GM19463 (cell line): ENCODE results near the gene EHHADH.
"Not testable (repeated sequence)": the region's sequence is repeated elsewhere in the genome, so short reads cannot be mapped to it uniquely, and the experiment has no call there.

Experiments
- ATAC-seq: cut with Tn5 transposase; IDR thresholded peaks from one replicate; pipeline ENCODE4 v1.9.1; 2021; ENCODE audit warnings: mild to moderate bottlenecking, moderate library complexity; ENCODE audit not compliant: unreplicated experiment

EHHADH gene

DNA sequence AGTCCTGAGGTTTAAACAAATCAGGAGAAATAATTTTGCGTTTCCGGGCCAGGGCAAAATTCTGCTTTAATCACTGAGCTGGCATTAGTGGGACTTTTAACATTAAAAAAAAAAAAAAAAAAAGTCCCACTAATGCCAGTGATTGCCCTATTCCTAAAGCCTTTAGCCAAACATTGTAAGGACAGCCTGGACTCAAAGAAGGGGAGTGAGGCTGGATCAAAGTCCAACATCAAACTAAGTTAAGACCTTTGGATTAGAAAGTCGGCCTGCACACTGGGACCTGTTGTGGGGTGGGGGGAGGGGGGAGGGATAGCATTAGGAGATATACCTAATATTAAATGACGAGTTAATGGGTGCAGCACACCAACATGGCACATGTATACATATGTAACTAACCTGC is 716 bp downstream of the EHHADH start:
- ATAC-seq, result not testable (repeated sequence)

DNA sequence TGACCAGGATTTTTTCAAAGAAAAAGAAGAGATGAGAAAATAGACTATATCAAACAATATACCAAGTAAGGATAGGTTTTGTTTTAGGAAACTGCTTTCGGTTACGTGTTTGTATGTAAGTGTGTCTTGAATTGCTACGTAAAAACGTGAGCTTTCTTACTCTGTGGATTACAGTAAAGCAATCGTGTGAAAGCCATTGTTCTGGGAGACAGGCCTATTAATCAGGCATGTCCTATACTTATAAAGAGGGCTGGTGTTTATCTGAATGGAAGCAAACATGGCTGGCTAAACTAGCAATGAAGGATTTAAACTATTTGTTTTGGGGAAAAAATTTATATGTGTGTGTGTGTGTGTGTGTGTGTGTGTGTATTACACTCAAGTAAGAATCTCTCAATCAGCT is 2.6 kb downstream of the EHHADH start:
- no peak for ATAC-seq

DNA sequence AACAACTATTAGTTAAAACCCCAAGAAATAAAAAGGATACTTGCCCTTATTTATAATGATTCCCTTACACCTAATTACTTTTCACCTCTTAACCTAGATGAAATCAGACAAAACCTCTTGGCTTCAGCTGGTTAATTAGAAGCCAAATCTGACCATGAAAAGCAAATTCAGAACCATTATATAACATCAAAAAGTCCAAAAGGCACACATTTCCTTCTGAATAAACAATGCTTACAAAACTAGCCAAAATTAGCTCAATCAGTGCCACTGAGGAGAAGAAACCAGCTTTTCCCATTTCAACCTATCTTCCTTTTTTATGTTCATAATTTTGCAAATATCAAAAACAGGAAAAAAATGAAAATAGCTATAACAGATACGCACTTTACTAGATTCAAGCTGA is 3.2 kb downstream of the EHHADH start:
- ATAC-seq, result no peak

- ATAC-seq, result no peak
These were observed 3.6 kb downstream of the EHHADH start for GRCh38 chr3:185250247-185250646.

- ATAC-seq, result no peak
These were observed 11.2 kb downstream of the EHHADH start for GRCh38 chr3:185242642-185243041.

- ATAC-seq, result no peak
These were observed 16.9 kb downstream of the EHHADH start for GRCh38 chr3:185236969-185237368.

- ATAC-seq, result no peak
These were observed 20.5 kb downstream of the EHHADH start for GRCh38 chr3:185233328-185233727.

- not testable (repeated sequence) for ATAC-seq
These were observed 27.3 kb downstream of the EHHADH start for GRCh38 chr3:185226526-185226925.

- no peak for ATAC-seq
These were observed 28.3 kb downstream of the EHHADH start for GRCh38 chr3:185225523-185225922.

DNA sequence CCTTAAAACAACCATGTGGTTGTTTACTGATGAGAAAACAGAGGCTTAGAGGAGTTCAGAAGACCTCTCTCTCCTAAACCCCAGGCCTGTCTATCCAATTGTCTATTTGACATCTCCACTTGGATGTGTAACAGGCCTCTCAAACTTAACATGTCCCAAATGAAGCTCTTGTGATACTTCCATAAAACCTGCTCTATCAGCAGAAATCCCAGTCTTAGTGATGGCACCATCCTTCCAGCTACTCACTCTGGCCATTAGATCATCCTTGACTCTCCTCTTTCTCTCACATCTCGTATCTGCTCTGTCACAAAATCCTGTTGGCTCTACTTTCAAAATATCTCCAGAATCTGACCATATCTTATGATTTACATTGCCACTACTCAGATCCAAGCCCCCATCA is 28.8 kb downstream of the EHHADH start:
- ATAC-seq, result no peak

DNA sequence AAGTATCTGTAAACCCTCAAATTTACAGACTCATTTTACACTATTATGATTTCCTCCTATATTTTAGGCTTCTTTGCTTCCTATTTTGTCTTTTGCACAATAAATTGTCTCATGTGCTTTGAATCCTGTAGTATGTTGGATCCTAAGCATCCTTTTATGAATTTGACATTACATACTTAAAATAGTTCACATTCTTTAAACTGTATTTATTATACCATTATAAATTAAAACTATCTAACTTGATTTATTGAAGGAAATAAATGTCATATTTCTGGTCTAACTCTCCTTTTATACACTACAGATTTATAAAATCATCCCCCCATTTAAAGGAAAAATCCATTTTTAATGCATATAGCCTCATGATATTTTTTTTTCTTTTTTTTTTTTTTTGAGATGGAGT is 32.6 kb downstream of the EHHADH start:
- no peak for ATAC-seq

GRCh38 chr3:185216607-185216958 is 37.3 kb downstream of the EHHADH start:
- no peak for ATAC-seq

GRCh38 chr3:185215873-185216606 is 37.8 kb downstream of the EHHADH start:
- no peak for ATAC-seq

GRCh38 chr3:185212559-185212958 is 41.3 kb downstream of the EHHADH start:
- no peak for ATAC-seq

DNA sequence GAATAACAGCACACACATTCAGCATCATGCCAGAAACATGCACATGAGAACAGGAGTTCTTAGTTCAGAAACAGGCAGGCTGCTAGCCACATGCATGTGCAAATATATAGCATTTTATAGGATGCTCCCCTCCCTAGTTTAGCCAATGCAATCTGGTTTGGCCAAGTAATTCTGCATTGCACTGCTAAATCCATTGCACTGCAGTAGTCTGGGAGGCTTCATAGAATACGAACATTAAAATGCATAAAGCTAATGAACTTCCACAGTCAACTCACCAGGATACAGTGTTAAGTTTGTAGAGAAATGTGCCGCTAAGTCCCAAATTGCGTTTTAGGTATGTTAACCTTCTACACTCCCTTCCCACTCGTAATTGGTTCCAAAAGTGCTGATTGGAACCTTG is 41.8 kb downstream of the EHHADH start:
- ATAC-seq, result no peak

DNA sequence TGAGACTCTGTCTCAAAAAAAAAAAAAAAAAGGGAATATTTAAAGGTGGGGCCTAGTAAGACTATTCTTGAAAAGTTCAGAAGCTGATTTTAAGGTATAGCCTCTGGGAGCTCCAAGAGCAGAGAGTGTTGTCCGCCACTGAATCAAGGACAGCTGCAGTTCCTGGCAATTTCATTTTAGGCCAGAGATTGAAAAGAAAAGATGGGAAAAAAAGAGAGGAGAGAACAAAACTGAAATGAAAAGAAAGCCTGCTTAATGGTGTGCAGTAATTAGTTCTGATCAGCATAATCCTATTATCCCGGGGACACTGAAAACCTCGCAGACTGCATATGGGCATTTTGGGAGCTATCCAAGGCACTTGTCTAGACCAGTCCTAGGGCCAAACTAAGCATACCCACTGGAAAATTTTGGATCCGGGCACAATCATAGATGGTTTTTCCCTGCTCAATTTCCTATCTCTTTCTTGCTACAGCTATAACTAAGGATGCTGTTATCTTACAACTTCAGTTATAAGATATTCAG is 43.2 kb downstream of the EHHADH start:
- no peak for ATAC-seq

DNA sequence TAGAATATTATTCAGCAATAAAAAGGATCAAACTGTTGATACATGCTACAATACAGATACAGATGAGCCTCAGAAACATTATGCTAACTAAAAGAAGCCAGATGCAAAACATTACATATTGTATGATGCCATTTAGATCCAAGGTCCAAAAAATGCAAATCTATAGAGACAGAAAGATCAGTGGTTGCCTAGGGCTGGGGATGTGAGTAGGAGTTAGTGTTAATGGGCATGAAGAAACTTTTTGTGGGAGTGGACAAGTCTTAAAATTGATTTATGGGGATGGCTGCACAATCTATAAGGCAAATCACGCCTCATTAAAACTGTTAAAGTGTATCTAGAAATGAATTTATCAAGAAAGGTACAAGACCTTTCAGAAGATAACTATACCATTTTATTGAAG is 45.0 kb downstream of the EHHADH start:
- no peak for ATAC-seq

DNA sequence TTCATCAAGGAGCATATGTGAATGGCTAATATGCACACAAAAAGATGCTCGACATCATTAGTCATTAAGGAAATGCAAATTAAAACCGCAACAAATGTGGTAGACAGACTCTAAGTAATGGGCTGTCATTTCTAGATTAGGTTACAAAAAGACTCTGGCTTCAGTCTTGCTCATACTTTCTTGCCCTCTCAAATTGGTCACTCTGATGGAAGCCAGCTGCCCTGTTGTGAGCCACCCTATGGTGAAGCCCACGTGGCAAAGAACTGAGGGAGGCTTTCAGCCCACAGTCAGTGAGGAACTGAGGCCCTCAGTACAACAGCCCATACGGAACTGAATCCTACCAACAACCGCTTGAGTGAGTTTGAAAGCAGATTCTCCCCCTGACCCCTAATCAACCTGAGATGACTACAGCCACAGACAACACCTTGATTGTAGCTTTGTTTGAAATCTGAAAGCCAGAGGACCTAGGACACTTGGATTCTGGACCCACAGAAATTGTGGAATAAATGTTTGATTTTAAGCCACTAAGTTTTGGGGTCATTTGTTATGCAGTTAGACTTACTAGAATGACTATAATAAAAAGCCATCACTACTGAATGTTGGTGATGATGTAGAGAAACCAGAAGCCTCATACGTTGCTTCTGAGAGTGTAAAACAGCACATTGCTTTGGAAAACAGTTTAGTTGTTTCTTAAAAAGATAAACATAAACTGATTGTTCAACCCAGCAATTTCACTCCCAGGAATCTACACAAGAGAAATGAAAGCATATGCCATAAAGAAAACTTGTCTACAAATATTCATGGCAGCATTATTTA is 45.7 kb downstream of the EHHADH start:
- ATAC-seq, result peak; percentile 99

DNA sequence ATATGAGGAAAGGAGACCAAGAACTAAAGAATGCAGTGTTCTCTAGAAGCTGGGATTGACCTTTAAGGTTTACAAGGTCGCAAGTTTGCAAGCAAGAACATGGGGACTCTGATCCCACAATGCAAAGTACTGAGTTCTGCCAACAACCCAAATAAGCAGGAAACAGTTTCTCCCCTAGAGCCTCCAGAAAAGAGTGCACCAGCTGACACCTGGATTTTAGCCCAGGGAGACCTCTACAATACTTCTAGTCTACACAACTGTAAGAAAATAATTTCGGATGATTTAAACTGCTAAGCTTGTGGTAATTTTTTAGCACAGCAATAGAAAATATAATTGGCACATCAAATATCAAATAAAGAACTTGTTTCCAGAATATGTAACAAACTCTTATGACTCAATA is 46.4 kb downstream of the EHHADH start:
- ATAC-seq, result no peak

- no peak for ATAC-seq
These were observed 48.0 kb downstream of the EHHADH start for GRCh38 chr3:185205865-185206264.

- ATAC-seq, result no peak
These were observed 49.0 kb downstream of the EHHADH start for GRCh38 chr3:185204894-185205293.

DNA sequence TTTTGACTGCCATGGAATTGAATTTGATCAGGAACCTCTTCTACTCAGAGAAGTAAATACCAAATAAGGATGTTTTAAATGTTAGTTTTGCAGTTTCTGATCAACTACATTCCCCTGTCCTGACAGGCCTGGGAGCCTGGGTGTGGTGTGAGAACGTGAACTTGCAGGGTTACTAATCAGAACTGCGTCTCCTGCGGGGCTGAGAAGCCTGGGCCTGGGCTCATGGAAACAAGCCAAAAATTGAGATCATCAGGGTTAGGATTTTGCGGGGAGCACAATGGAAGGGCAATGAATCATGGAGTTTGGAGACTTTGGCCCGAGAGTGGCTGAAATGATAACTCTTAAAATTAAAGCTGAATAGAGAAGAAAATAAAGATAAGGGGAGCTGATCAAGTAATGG is 53.2 kb downstream of the EHHADH start:
- ATAC-seq, result no peak
